GM12873 (cell line): ENCODE data around the gene ALDH3B1.

ENCODE experiments used
- CTCF ChIP-seq: IDR thresholded peaks from 2 replicates; pipeline ENCODE4 v1.5.1; 2012; ENCODE audit warnings: low read depth, mild to moderate bottlenecking, moderate library complexity, low read length, control low read depth; ENCODE audit not compliant: insufficient read depth; ENCODE audit errors: missing control alignments

The ALDH3B1 gene

GRCh38 chr11:68030318-68031143 is 20.4 kb downstream of the ALDH3B1 start, which contains the start of gene NDUFS8:
Gene NDUFS8 (plus strand): TSS chr11:68030681. CDS start chr11:68032152, 1,471 bp downstream.
- no peak for TF ChIP-seq CTCF

- no peak for TF ChIP-seq CTCF
Measured at GRCh38 chr11:68031144-68031464, 21.0 kb downstream of the ALDH3B1 start.

GRCh38 chr11:68032003-68032402 is 21.9 kb downstream of the ALDH3B1 start:
- TF ChIP-seq CTCF: no peak

GRCh38 chr11:68032997-68033707 is 23.0 kb downstream of the ALDH3B1 start:
- TF ChIP-seq CTCF: no peak

GRCh38 chr11:68033708-68034045 is 23.6 kb downstream of the ALDH3B1 start:
- TF ChIP-seq CTCF: no peak

- TF ChIP-seq CTCF: no peak
Measured at GRCh38 chr11:68035266-68035876, 25.2 kb downstream of the ALDH3B1 start.

GRCh38 chr11:68036141-68036716 is 26.1 kb downstream of the ALDH3B1 start:
- no peak for TF ChIP-seq CTCF
